Lung (tissue), 12 donors: ENCODE data around the gene CIBAR2. TPM values are rescaled to one million over a fixed set of nuclear protein-coding genes. Genes with fewer than 3 reads are reported as not detected.

Source experiments
- ATAC-seq: fragments of 200-7000 bp; cut with Tn5 transposase; one replicate; pipeline ENCODE4 v1.9.1; 2020; ENCODE audit warnings: moderate number of reproducible peaks; ENCODE audit not compliant: insufficient read depth, low FRiP score
- DNase-seq, 3 donors: peaks; one replicate each; pipeline ENCODE4 v3.0.0-alpha.2; 2013 to 2017
- H3K27ac ChIP-seq, 2 donors: one replicate each; pipeline ENCODE4 v1.5.1; 2013; ENCODE audit warnings: mild to moderate bottlenecking in 2 of 2, moderate library complexity in 2 of 2, control low read depth in 1 of 2, inconsistent platforms in 1 of 2, low read depth in 1 of 2, low read length in 1 of 2
- H3K27me3 ChIP-seq, 3 donors: one replicate each; pipeline ENCODE4 v1.5.1; 2013; ENCODE audit warnings: low read length in 2 of 3; ENCODE audit not compliant: control insufficient read depth in 3 of 3, insufficient read depth in 3 of 3
- H3K36me3 ChIP-seq, 4 donors: one replicate each; pipeline ENCODE4 v1.5.1; 2013; ENCODE audit warnings: low read length in 4 of 4, mild to moderate bottlenecking in 1 of 4, moderate library complexity in 1 of 4; ENCODE audit not compliant: control insufficient read depth in 4 of 4, insufficient read depth in 4 of 4
- H3K4me1 ChIP-seq, 5 donors: one replicate each; pipeline ENCODE4 v1.5.1; 2013; ENCODE audit warnings: low read length in 5 of 5, mild to moderate bottlenecking in 2 of 5, moderate library complexity in 1 of 5; ENCODE audit not compliant: control insufficient read depth in 5 of 5, insufficient read depth in 5 of 5
- H3K4me3 ChIP-seq: one replicate; pipeline ENCODE4 v1.5.1; 2013; ENCODE audit warnings: mild to moderate bottlenecking, control low read depth, moderate library complexity
- H3K9ac ChIP-seq, 2 donors: one replicate each; pipeline ENCODE4 v1.5.1; 2013; ENCODE audit warnings: low read length in 2 of 2, control low read depth in 1 of 2; ENCODE audit not compliant: insufficient read depth in 1 of 2
- H3K9me3 ChIP-seq, 4 donors: one replicate each; pipeline ENCODE4 v1.5.1; 2013; ENCODE audit warnings: low read length in 3 of 4, mild to moderate bottlenecking in 1 of 4, moderate library complexity in 1 of 4; ENCODE audit not compliant: control insufficient read depth in 4 of 4, insufficient read depth in 3 of 4
- CTCF ChIP-seq: IDR thresholded peaks from 2 replicates; pipeline ENCODE4 v1.5.1; 2012; ENCODE audit warnings: mild to moderate bottlenecking; ENCODE audit errors: control extremely low read depth, extremely low read depth
- WGBS, 2 donors: extraction: QIAGEN DNeasy Blood & Tissue Kit; methylation state at CpG; one replicate each; pipeline ENCODE4 v1.1.7; 2013; 5-methylcytosine and 5-hydroxymethylcytosine counted together
- polyA plus RNA-seq, 2 donors: library from polyadenylated mRNA; stranded (reverse); fragments of 200-250 nt; gene quantifications; one replicate each; pipeline ENCODE4 v1.2.1, GENCODE V29; 2013
- total RNA-seq, 2 donors: library from RNA; depleted of rRNA in 1 of 2; stranded (reverse); fragments of >200 nt in 1 of 2; gene quantifications; one replicate each; pipeline ENCODE4 v1.2.1, GENCODE V29; 2014 to 2021
- donor health status: control.
- donor health status: control.
- donor health status: Bipolar disorder and iron deficiency.
- donor health status: healthy.
- donor health status: DM: yes; HTN: yes; CAD: no.

CIBAR2 gene
- total and polyA plus RNA-seq, 4 donors = 11.8 to 49.0 (median 18.9) TPM

- H3K9ac ChIP-seq = no peak overlapping the region
- no peaks in the 10 kb centered on the region for H3K27me3 ChIP-seq
- no peaks in the 10 kb centered on the region for H3K36me3 ChIP-seq
- 59 to 67% methylated on average over 27 of the region's 27 CpGs for WGBS, 2 donors
- H3K4me3 ChIP-seq = no peak overlapping the region
- peak overlapping the region; percentile 27 to 78 for H3K27ac ChIP-seq
- no peaks in the 10 kb centered on the region for H3K9me3 ChIP-seq
- ATAC-seq (no peak), DNase-seq (peak in 2 of 3 donors; percentile 50 to 71)
- TF ChIP-seq CTCF = no peak
- peaks cover 3 to 28% (median 18%) of the 10 kb centered on the region in 5 donors for H3K4me1 ChIP-seq
Observed at GRCh38 chr16:85146922-85147651, 34.8 kb upstream of the CIBAR2 start.

- Histone ChIP-seq H3K27me3 (no peaks in the 10 kb centered on the region), H3K9ac (no peak overlapping the region), H3K4me3 (no peak overlapping the region), H3K27ac (peak overlapping the region in 1 of 2 donors; percentile 78), H3K36me3 (no peaks in the 10 kb centered on the region), H3K4me1 (peaks cover 2 to 28% (median 13%) of the 10 kb centered on the region in 5 donors), H3K9me3 (no peaks in the 10 kb centered on the region)
- DNase-seq (no peak), ATAC-seq (no peak)
- TF ChIP-seq CTCF = no peak
- WGBS, 2 donors = 85 to 88% methylated on average over 4 of the region's 4 CpGs
Observed at GRCh38 chr16:85146532-85146797, 34.2 kb upstream of the CIBAR2 start.

GRCh38 chr16:85145734-85146531 lies 33.7 kb upstream of the CIBAR2 start:
- no peak for ATAC-seq
- 69 to 79% methylated on average over 19 to 20 of the region's 20 CpGs for WGBS, 2 donors

More at GRCh38 chr16:85145734-85146531, 33.7 kb upstream of the CIBAR2 start:
- Histone ChIP-seq H3K4me1 (peaks cover 0 to 24% (median 11%) of the 10 kb centered on the region in 5 donors), H3K9me3 (no peaks in the 10 kb centered on the region), H3K4me3 (no peak overlapping the region), H3K27ac (no peak overlapping the region), H3K36me3 (no peaks in the 10 kb centered on the region), H3K9ac (no peak overlapping the region), H3K27me3 (no peaks in the 10 kb centered on the region)
- no peak for TF ChIP-seq CTCF
- DNase-seq = no peak
